ENCODE results near the gene PTPRN2.

- no peak for TF ChIP-seq CTCF (conservative IDR thresholded peaks at IDR 0.05; ENCODE audit: low read length)
- no peak for TF ChIP-seq EZH2phosphoT487 (IDR thresholded peaks at IDR 0.05; ENCODE audit: borderline replicate concordance, low read depth, low read length)
These were observed 646.4 kb downstream of the PTPRN2 start for GRCh38 chr7:157941210-157941609.

Data from OCI-LY7 (cell line).